CD4-positive, alpha-beta T cell treated with Interleukin-6 for 4 hours (primary cell): ENCODE data around the gene ARHGAP15.

Experiments used
- DNase-seq: peaks from one replicate; pipeline ENCODE4 v3.0.0-alpha.2; 2020; ENCODE audit warnings: mixed read lengths

The ARHGAP15 gene

GRCh38 chr2:143466391-143466790, 337.2 kb downstream of the ARHGAP15 start:
- DNase-seq: no peak

DNA sequence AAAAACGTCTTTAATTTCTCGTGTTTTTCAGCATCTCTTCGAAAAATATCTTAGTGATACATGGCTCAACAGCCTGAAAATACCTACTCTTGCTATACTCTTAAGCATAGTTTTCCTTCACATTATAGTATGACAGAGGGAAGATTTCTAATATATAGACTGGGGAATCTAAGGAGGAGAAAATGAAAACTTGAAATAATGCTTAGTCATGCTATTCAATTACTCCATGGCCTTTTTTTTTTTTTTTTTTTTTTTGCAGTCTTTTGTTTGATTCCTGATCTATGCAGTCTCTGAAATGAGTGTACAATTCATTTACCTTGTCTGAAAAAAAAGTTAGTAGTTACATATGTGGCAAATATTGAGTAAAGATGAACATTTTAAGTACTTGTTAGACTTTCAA, 337.8 kb downstream of the ARHGAP15 start:
- DNase-seq: no peak

DNA sequence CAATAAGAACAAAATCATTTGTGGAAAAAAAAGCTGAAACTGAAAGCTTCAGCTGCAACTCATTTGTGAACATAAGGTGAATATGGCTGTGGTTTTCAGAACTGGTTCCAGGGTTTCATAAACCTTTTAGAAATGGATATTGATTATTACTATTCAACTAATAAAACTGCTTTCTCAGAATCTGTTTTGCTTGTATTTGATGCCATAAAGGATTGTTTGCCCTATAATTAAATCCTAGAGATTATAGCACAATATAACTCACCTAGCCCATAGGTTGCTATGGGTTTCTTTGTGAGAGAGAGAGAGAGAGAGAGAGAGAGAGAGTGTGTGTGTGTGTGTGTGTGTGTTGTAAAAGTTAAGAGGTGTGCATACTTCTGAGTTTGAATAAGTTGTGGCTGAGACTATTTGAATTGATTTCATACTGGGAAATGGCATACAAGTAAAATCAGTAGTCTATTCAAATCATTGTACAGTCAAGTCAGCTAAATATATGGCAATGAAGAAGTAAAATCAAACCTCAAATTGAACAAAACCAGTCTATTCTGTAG, 339.2 kb downstream of the ARHGAP15 start:
- no peak for DNase-seq

DNA sequence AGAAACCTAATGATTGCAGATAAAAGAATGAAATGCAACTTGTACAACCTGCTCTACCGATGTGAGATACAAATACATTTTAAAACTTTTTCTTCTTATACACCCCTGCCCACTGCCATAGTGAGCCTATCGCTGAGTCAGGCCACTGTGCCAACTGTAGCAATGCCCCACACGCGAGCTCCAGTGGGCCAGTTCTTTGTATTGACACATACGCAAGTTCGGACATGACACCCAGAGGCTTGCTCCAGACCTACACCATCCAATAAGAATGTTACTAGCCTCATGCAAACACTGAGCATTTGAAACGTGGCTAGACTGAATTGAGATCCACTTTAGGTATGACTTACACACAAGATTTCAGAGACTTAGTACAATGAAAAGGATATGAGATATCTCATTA, 340.1 kb downstream of the ARHGAP15 start:
- no peak for DNase-seq

DNA sequence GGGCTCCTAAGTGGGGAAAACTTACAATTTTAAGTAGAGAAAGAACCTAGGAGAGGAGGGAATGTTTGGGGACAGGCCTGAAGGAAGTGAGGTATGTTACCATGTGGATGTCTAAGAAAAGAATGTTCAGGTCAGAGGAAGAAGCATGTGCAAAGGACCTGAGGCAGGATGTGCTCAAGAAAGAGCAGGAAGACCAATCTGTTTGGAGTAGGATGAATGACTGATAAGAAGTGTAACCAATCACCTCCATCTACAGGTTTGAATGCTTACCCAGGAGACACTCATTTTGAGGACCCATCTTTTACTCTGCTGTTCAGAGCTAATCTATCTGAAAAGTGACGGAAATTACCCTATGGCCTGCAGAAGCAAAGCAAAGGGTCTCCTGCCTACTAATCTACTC, 342.3 kb downstream of the ARHGAP15 start:
- DNase-seq: no peak

DNA sequence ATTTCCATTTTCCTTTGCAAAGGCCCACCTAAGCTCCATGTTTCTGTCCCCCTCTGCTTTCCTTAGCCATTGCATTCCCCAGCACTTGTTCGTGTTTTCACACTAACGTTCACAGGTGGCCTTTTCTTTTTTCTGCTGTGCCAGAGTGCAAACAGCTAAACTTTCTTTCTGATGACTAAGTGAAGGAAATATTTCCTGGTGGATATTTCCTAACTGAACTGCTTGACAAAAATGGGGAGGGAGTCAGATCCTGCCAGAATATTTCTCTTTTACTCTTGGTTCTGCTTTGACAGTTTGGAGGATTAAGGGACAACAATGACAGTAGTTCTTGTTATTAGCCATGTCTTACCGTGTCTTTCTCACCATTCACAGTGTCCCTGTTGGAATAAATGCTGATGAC, 344.0 kb downstream of the ARHGAP15 start:
- no peak for DNase-seq

- no peak for DNase-seq
Measured at GRCh38 chr2:143473820-143474219, 344.6 kb downstream of the ARHGAP15 start.

GRCh38 chr2:143474586-143474985, 345.4 kb downstream of the ARHGAP15 start:
- no peak for DNase-seq

DNA sequence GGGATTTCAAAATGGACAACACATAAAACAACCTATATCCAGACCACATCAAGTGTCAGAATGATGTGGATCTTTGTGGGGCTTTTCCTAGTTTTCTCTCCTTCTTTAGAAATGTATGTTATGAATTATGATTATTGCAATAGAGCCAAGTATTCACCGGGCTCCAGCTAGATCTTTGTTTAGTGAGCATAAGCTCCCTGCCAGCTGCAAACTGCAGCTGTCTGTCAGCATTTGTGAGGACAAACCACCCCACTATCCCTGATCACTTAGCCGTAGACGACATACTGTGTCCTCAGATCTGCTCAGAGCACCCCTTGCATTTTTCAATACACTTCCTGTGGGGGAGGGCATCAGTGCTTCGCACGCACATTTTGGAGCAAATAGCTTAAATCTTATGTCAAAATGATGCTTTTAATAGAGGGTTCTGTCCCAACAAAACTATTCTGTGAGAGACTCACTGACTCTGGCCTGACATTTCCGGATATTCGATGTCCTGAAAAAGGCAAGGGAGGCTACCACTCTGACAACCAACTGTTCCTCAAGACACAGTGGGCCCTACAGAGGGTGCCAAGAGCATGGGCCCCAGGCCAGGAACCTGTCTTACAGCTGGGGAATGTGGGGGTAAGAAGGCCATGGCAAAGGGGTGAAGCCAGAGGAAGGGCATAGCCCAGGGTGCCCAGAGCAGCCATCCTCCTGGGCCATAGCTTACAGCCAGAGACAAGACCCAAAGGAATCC, 346.0 kb downstream of the ARHGAP15 start:
- DNase-seq: no peak

- no peak for DNase-seq
Measured at GRCh38 chr2:143476336-143477087, 347.3 kb downstream of the ARHGAP15 start.

- DNase-seq: no peak
Measured at GRCh38 chr2:143477714-143478443, 348.7 kb downstream of the ARHGAP15 start.

DNA sequence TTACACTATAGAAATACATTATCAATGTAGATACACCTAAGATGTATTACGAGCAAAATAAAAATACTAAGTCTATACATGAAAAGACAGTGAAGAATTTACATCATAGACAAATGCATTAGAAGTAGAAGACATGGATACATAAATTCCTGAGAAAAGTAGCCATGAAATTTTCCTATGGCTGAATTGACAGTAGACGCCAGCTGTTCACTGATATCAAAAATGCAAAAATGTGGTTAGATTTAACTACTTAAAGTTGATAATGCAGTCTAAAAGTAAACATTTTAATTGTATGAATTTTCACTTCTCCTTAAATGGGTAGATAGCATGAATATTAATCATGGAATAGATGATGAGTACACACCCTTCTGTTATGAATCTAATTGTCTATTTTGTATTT, 350.9 kb downstream of the ARHGAP15 start:
- DNase-seq: no peak

DNA sequence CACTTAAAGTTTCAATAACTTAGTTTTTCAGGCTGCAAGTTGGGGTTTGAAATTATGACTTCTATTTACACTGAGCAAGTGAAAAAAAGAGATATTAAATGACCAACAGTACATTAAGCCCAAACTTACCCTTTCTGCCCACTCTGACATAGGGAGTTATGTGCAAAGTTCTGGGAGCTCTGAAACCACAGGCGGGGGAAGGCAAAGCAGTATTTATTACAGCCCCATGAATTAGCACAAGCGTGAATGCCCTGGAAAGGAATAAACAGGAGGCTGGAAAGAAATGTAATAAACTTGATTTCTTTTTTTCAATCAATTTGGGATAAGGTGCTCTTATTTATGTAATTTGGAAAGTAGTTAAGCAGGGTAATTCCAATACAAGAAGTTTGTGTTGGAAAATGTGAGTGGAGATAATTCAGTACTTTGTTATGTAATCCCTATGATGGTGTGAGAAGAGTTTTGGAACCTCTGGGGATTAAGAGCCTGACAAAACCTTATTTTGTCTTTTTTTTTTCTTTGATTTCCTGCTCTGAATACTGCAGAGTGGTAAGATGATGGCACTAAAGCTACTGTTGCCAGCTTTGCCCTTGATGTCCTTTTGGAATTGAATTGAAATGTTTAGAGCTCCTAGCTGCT, 351.5 kb downstream of the ARHGAP15 start:
- no peak for DNase-seq

DNA sequence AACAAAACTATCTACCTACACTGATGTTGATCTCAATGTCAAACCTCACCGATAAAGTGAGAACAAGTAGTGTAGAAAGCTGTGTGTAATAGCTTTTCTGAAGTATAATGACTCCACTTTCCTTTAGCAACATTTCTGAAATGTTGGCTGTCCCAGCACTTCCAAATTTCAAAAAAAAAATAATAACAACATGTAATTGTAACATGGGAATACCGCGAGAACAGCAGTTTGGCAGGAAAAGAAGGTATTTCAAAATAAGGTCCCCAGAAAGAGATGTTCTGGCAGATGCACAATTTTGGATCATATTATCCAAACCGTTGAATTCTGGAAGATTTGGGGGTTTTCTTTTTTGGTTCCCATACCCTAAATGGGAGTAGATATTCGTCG, 352.0 kb downstream of the ARHGAP15 start:
- DNase-seq: no peak

DNA sequence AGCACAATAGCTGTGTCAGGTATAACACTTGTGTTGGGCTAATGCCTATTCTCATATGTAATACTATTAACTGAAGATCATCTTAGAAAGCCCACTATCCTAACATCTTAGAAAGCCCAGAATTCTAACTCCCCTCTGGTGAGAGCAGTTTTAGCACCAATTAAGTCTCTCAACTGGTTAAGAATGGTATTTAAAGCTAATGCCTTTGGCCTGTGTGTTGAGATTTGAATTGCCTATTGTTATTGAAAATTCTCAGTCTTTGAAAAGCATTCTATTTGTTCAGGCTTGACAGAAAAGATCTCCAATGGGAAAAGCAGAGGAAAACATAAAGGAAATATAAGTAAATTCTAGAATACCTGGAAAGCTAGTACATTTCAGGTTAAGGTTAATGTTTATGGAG, 352.5 kb downstream of the ARHGAP15 start:
- DNase-seq: no peak

DNA sequence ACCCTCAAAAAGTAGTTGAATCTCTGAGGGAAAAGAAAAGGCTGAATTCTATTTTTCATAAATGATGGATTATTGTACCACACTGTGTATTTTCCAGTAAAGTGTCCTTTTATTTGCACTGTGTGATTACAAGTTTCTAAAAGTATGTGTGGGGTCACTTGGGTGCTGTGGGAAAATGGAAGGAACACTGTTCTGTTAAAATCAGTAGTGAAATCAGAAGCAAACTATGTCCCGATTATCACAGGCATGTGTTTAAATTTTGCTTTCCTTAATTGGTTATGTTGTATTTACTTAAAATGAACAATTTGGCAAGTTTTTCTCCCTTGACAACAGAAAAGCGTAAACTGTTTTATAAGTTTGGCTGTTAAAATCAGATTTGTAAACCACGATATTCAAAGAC, 353.1 kb downstream of the ARHGAP15 start:
- no peak for DNase-seq

DNA sequence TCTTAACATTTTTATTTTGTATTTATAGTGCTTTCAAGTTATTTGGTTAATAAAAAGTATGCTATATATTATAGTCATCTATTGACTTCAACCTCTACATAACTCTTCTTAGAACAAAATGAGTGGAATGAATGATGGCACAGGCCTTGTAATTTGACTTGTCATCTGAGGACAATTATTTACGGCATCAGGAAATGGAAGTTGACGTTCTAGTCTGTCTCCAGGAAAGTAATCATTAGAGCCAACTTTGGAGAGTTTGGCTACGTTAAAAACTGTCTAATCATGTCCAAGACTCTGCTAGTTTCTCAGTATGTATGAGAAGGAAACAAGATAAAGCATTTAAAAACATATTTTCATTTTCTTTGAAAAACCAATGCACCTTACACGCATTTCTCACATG, 353.6 kb downstream of the ARHGAP15 start:
- no peak for DNase-seq

- no peak for DNase-seq
Measured at GRCh38 chr2:143486976-143487375, 357.8 kb downstream of the ARHGAP15 start.

DNA sequence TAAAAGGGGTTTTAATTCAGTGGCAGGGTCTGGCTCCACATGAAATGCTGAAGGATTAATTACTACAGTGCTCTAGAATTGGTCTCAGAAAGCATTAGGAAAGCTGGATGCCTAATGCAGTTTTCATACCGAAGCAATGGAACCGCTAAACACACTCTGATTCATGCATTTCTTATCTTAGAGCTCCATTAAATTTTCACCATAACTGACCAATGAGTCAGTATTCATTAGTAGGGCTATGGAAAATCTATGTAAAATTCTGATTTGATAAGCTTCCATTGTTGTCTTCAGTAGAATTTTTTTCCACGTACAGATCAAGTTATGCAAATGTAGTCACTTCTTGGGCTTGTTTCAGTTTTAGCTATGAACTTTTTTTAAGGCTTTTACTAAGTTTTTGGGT, 359.9 kb downstream of the ARHGAP15 start:
- no peak for DNase-seq

- no peak for DNase-seq
Measured at GRCh38 chr2:143491131-143491530, 361.9 kb downstream of the ARHGAP15 start.

DNA sequence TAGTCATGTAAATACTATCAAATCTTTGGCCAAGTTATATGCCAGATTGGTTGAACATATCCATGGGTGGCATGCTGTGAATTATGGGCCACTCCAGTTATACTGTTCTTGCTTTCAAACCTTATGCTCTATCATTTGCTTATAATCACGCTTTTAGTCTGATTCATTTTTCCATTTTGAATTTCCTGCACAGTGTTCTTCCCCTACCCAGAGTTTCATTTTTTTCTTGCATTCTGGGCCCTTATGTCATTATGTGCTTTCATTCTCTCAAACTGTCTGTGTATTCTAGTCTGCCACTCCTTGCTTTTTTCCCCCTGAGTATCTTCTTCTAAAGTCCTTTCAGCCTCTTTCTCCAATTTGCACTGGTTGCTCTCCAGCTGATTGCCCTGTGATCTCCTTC, 364.1 kb downstream of the ARHGAP15 start:
- no peak for DNase-seq

GRCh38 chr2:143497726-143498125, 368.5 kb downstream of the ARHGAP15 start:
- DNase-seq: no peak

DNA sequence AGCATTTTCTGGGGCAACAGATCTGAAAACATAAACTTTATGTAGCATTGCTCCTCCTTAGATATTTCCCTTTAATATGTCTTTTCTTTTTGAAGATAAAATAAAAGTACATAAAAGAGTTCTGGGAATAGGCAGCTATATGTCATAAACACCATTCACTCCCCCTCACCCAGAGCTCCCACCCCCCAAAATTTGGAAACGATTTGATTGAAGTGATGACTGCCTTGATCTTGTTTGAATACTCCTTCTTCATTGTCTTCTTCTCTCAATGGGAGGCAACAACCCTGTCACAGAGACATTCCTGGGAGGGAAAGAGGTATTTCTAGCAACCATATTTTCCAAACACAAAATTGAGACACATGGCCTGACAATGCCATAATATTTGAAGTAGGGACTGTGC, 369.3 kb downstream of the ARHGAP15 start:
- DNase-seq: no peak
